Measurements from ENCODE around the gene MSS51. TPM values are rescaled to one million over a fixed set of nuclear protein-coding genes. Genes with fewer than 3 reads are reported as not detected.
"Not testable (repeated sequence)": the region's sequence is repeated elsewhere in the genome, so short reads cannot be mapped to it uniquely, and the experiment has no call there.

MSS51 gene
- total RNA-seq, 1 experiment from 2014 or later = 3.2 TPM

DNA sequence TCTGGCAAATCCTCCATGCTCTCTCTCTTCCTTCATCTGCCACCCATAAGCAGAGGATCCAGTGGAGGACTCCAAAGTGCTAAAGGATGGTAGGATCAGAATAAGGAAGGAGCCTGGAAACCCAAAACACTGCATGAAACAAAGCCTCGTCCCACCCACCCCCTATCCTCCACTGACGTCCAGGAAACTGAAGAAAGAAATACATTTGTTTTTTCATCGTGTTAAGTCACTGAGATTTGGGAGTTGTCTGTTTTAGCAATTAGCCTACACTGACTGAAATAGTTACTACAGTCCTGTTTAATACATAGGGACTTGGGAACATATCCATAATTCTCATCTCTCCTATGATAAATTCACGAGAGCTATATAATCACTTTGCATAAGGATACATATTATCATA is 34.3 kb downstream of the MSS51 start:
- H3K9ac ChIP-seq (ENCODE audit: low read length) = no peak overlapping the region
- H3K27me3 ChIP-seq (ENCODE audit: low read length) = no peaks in the 10 kb centered on the region
- DNase-seq (no peak), ATAC-seq (no peak)
- intact Hi-C loops (cut with micrococcal nuclease) = no loop called here
- TF ChIP-seq EZH2phosphoT487 (IDR thresholded peaks at IDR 0.05; ENCODE audit: borderline replicate concordance, low read length) = no peak
- TF ChIP-seq EZH2 (IDR thresholded peaks at IDR 0.05; ENCODE audit: low read length, unreplicated experiment) = no peak
- TF ChIP-seq, protein P1, sequence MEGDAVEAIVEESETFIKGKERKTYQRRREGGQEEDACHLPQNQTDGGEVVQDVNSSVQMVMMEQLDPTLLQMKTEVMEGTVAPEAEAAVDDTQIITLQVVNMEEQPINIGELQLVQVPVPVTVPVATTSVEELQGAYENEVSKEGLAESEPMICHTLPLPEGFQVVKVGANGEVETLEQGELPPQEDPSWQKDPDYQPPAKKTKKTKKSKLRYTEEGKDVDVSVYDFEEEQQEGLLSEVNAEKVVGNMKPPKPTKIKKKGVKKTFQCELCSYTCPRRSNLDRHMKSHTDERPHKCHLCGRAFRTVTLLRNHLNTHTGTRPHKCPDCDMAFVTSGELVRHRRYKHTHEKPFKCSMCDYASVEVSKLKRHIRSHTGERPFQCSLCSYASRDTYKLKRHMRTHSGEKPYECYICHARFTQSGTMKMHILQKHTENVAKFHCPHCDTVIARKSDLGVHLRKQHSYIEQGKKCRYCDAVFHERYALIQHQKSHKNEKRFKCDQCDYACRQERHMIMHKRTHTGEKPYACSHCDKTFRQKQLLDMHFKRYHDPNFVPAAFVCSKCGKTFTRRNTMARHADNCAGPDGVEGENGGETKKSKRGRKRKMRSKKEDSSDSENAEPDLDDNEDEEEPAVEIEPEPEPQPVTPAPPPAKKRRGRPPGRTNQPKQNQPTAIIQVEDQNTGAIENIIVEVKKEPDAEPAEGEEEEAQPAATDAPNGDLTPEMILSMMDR (conservative IDR thresholded peaks at IDR 0.05; ENCODE audit: low read depth, low read length) = no peak
- H3K4me1 ChIP-seq (ENCODE audit: insufficient read depth, low read length) = no peaks in the 10 kb centered on the region
- H3K27ac ChIP-seq (ENCODE audit: low read length) = no peak overlapping the region
- no peaks in the 10 kb centered on the region for H3K9me3 ChIP-seq (ENCODE audit: low read length)
- peaks cover 62% of the 10 kb centered on the region for H4K20me1 ChIP-seq (ENCODE audit: low read length)
- no peak overlapping the region for H3K4me3 ChIP-seq (ENCODE audit: low read length)
- ChIA-PET CTCF (no interaction called here), POLR2A (ENCODE audit: unreplicated experiment) (interaction anchor here (0.6 kb wide), 1 partner anchor 13 kb away, joined by 8 read pairs; no protein-coding TSS in a partner anchor)
- BruUV-seq (replicated peaks) = no TSS peak
- H3K4me2 ChIP-seq (ENCODE audit: low read length) = no peak overlapping the region
- no peaks in the 10 kb centered on the region for H3K9me2 ChIP-seq (replicated peaks; ENCODE audit: low read length)
- H3K36me3 ChIP-seq (ENCODE audit: low read depth, low read length) = peaks cover 76% of the 10 kb centered on the region
- H2AFZ ChIP-seq (ENCODE audit: low read length) = no peak overlapping the region
- peaks cover 93% of the 10 kb centered on the region for H3K79me2 ChIP-seq (ENCODE audit: low read length)
- peaks cover 9% of the 10 kb centered on the region for H3F3A ChIP-seq (ENCODE audit: low read length, unreplicated experiment)

- BruUV-seq (replicated peaks) = no TSS peak
- no peak for TF ChIP-seq EZH2 (IDR thresholded peaks at IDR 0.05; ENCODE audit: low read length, unreplicated experiment)
- TF ChIP-seq, protein P1 (conservative IDR thresholded peaks at IDR 0.05; ENCODE audit: low read depth, low read length) = peak; percentile 99
- TF ChIP-seq EZH2phosphoT487 (IDR thresholded peaks at IDR 0.05; ENCODE audit: borderline replicate concordance, low read length) = no peak
- H2AFZ ChIP-seq (ENCODE audit: low read length) = no peak overlapping the region
- H3K27me3 ChIP-seq (ENCODE audit: low read length) = no peaks in the 10 kb centered on the region
- no peaks in the 10 kb centered on the region for H3K9me2 ChIP-seq (replicated peaks; ENCODE audit: low read length)
- H3K4me3 ChIP-seq (ENCODE audit: low read length) = no peak overlapping the region
- peaks cover 52% of the 10 kb centered on the region for H4K20me1 ChIP-seq (ENCODE audit: low read length)
- peak; percentile 57 for ATAC-seq
- no peaks in the 10 kb centered on the region for H3K9me3 ChIP-seq (ENCODE audit: low read length)
- H3K9ac ChIP-seq (ENCODE audit: low read length) = no peak overlapping the region
- DNase-seq = peak; percentile 68
- H3K79me2 ChIP-seq (ENCODE audit: low read length) = peaks cover 83% of the 10 kb centered on the region
- no peak overlapping the region for H3K4me2 ChIP-seq (ENCODE audit: low read length)
- intact Hi-C loops (cut with micrococcal nuclease) = no loop called here
- H3F3A ChIP-seq (ENCODE audit: low read length, unreplicated experiment) = peaks cover 9% of the 10 kb centered on the region
- no peaks in the 10 kb centered on the region for H3K4me1 ChIP-seq (ENCODE audit: insufficient read depth, low read length)
- POLR2A ChIA-PET (ENCODE audit: unreplicated experiment) = interaction anchor here (0.5 to 0.7 kb wide), 3 partner anchors 12 to 332 kb away, joined by 3 read pairs; no protein-coding TSS in a partner anchor
- CTCF ChIA-PET = no interaction called here
- H3K27ac ChIP-seq (ENCODE audit: low read length) = no peak overlapping the region
- H3K36me3 ChIP-seq (ENCODE audit: low read depth, low read length) = peaks cover 69% of the 10 kb centered on the region
Measured at GRCh38 chr10:73398024-73398423, 35.3 kb downstream of the MSS51 start.

DNA sequence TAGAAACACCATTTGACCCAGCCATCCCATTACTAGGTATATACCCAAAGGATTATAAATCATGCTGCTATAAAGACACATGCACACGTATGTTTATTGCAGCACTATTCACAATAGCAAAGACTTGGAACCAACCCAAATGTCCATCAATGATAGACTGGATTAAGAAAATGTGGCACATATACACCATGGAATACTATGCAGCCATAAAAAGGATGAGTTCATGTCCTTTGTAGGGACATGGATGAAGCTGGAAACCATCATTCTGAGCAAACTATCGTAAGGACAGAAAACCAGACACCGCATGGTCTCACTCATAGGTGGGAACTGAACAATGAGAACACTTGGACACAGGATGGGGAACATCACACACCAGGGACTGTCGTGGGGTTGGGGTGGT is 39.0 kb downstream of the MSS51 start:
- intact Hi-C loops (cut with micrococcal nuclease); H3K9me2 ChIP-seq (replicated peaks; ENCODE audit: low read length); ATAC-seq; BruUV-seq (replicated peaks); H3K9ac ChIP-seq (ENCODE audit: low read length); CTCF ChIA-PET; H3K4me2 ChIP-seq (ENCODE audit: low read length); H3K4me3 ChIP-seq (ENCODE audit: low read length); H3K9me3 ChIP-seq (ENCODE audit: low read length); H2AFZ ChIP-seq (ENCODE audit: low read length); H3K27ac ChIP-seq (ENCODE audit: low read length); POLR2A ChIA-PET (ENCODE audit: unreplicated experiment); H3K27me3 ChIP-seq (ENCODE audit: low read length); H3F3A ChIP-seq (ENCODE audit: low read length, unreplicated experiment); H3K4me1 ChIP-seq (ENCODE audit: insufficient read depth, low read length); DNase-seq: not testable (repeated sequence)
- Histone ChIP-seq H4K20me1 (ENCODE audit: low read length) (peaks cover 43% of the 10 kb centered on the region), H3K36me3 (ENCODE audit: low read depth, low read length) (peaks cover 74% of the 10 kb centered on the region), H3K79me2 (ENCODE audit: low read length) (peaks cover 69% of the 10 kb centered on the region)

All from PC-3 (cell line).